ENCODE results near the gene GSTM1.

Gene GSTM1

DNA sequence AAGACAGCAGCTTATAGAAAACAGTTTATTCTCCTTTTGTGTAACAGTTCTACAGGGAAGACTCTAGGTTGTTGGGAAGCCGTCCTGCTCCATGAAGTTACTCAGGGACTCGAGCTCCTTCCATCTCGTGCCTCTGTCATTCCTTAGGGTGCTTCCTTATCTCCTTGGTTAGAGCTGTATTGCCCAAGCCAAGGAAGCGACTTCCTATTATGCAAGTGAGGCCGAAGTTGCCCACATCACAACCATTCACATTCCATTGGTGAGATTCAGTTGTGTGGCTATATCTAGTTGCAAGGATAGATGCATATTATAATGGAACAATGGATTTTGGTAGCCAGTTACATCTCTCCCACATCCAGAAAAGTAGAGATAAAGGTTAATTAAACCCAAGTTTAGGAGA, 33.4 kb downstream of the GSTM1 start:
- TF ChIP-seq TAF1 (IDR thresholded peaks at IDR 0.05; ENCODE audit: borderline replicate concordance, insufficient read depth, low read length), result no peak
- TF ChIP-seq REST (IDR thresholded peaks at IDR 0.05; ENCODE audit: insufficient read depth in 1 of 2, low read depth in 2 of 2, low read length in 2 of 2), result no peak
- no peak for TF ChIP-seq SIN3A (IDR thresholded peaks at IDR 0.05; ENCODE audit: borderline replicate concordance, insufficient read depth, low read length)
- no peak for TF ChIP-seq POLR2AphosphoS5 (IDR thresholded peaks at IDR 0.05; ENCODE audit: low read depth, low read length)
- no peak for TF ChIP-seq FOXP2 (optimal IDR thresholded peaks at IDR 0.05; ENCODE audit: borderline replicate concordance, extremely low read depth, extremely low read length, insufficient read depth)

GRCh38 chr1:109721971-109722370, 34.4 kb downstream of the GSTM1 start:
- TF ChIP-seq SIN3A (IDR thresholded peaks at IDR 0.05; ENCODE audit: borderline replicate concordance, insufficient read depth, low read length), result no peak
- no peak for TF ChIP-seq POLR2AphosphoS5 (IDR thresholded peaks at IDR 0.05; ENCODE audit: low read depth, low read length)
- TF ChIP-seq REST (IDR thresholded peaks at IDR 0.05; ENCODE audit: insufficient read depth in 1 of 2, low read depth in 2 of 2, low read length in 2 of 2), result no peak
- no peak for TF ChIP-seq FOXP2 (optimal IDR thresholded peaks at IDR 0.05; ENCODE audit: borderline replicate concordance, extremely low read depth, extremely low read length, insufficient read depth)
- TF ChIP-seq TAF1 (IDR thresholded peaks at IDR 0.05; ENCODE audit: borderline replicate concordance, insufficient read depth, low read length), result no peak

GRCh38 chr1:109722908-109723691, 35.5 kb downstream of the GSTM1 start:
- TF ChIP-seq TAF1 (IDR thresholded peaks at IDR 0.05; ENCODE audit: borderline replicate concordance, insufficient read depth, low read length) (no peak), REST (IDR thresholded peaks at IDR 0.05; ENCODE audit: insufficient read depth in 1 of 2, low read depth in 2 of 2, low read length in 2 of 2) (no peak), FOXP2 (optimal IDR thresholded peaks at IDR 0.05; ENCODE audit: borderline replicate concordance, extremely low read depth, extremely low read length, insufficient read depth) (no peak), POLR2AphosphoS5 (IDR thresholded peaks at IDR 0.05; ENCODE audit: low read depth, low read length) (no peak), SIN3A (IDR thresholded peaks at IDR 0.05; ENCODE audit: borderline replicate concordance, insufficient read depth, low read length) (no peak)

GRCh38 chr1:109724933-109725332, 37.3 kb downstream of the GSTM1 start:
- TF ChIP-seq FOXP2 (optimal IDR thresholded peaks at IDR 0.05; ENCODE audit: borderline replicate concordance, extremely low read depth, extremely low read length, insufficient read depth), result no peak
- no peak for TF ChIP-seq TAF1 (IDR thresholded peaks at IDR 0.05; ENCODE audit: borderline replicate concordance, insufficient read depth, low read length)
- no peak for TF ChIP-seq POLR2AphosphoS5 (IDR thresholded peaks at IDR 0.05; ENCODE audit: low read depth, low read length)
- no peak for TF ChIP-seq SIN3A (IDR thresholded peaks at IDR 0.05; ENCODE audit: borderline replicate concordance, insufficient read depth, low read length)
- TF ChIP-seq REST (IDR thresholded peaks at IDR 0.05; ENCODE audit: insufficient read depth in 1 of 2, low read depth in 2 of 2, low read length in 2 of 2), result no peak

Measured in PFSK-1 (cell line).